ENCODE measurements around the gene GCSAM.

GCSAM gene

DNA sequence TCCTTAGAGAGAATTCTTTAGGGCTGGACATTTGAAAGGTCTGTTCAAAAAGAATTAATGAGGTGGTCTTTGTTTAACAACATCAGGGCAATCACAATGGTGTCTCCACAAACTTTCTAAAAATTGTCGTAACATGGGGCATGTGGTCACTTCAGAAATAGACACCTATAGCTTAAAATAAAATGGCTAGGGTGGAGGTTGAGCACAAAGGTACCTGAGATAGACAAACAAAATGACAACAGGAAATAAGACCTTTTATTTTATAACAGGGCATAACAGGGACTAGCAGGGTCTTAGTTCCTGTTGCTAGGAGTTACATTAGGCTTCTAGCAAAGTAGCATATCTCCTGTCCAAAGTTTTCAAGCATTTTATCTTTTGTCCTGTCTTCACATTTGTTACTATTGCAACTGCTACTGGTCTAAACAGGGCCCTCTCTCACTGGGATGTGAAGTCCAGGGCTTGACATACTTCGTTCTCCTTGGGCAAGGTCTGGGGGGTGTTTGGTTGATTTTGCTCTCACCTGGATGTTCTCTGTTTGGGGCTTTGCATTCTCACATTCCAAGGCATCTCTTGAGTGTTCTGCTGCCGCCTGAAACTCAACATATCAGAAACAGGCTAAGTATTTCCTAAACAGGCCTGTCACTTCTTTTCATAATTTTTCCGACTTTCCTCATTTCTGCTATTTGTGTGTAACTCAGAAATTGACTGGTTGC is 3.0 kb downstream of the GCSAM start:
- H3K9me3 ChIP-seq (ENCODE audit: control insufficient read depth, low read length) = no peaks in the 10 kb centered on the region
- H3K4me3 ChIP-seq (ENCODE audit: low read length) = no peak overlapping the region
- H3K9ac ChIP-seq (ENCODE audit: low read length) = no peak overlapping the region
- no peak for DNase-seq (ENCODE audit: low read depth)
- no peaks in the 10 kb centered on the region for H3K27me3 ChIP-seq (replicated peaks; ENCODE audit: control insufficient read depth, insufficient read depth, low read length)
- no peaks in the 10 kb centered on the region for H3K36me3 ChIP-seq (ENCODE audit: control insufficient read depth, insufficient read depth, low read length, severe bottlenecking)
- peaks cover 16% of the 10 kb centered on the region for H3K4me1 ChIP-seq (ENCODE audit: control insufficient read depth, insufficient read depth, low read length)

DNA sequence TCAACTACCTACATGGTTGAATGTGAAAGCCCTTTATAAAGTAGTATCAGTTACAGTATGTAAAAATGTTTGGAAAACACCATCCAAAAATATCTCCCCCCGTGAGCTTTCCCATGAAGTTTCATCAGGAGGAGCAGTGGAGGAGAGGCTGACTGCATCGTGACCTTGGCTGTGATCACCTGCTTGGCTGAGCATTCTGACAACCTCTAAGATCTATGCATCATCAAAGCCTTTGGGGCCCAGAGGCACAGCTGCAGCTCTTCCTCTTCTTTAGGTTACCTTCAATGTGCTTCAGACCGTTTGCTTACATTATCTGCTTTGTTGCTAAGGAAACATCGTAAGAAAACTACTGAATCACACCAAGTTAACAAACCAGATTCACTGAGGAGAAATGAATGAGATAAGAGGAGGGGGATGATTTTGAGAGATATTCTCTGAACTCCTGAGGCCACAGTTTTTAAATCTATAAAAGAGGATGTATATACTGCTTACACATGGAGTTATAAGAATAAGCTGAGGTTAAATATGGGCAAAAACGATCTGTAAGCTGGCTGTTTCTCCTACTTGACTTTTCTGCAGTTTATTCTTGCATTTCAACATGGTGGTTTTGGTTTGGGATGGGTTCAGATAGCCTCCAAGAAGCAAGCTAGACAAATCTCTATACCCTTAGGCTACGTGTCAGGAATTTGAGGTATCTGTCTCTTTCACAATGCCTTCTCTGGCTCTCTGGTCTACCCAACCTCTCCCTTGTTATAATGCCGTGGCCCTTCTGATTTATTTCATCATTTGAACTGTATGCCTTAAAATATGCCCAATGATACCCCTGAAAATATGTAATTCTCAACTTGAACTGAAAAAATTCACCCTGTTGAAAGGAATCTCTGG is 4.0 kb downstream of the GCSAM start:
- H3K9me3 ChIP-seq (ENCODE audit: control insufficient read depth, low read length) = no peaks in the 10 kb centered on the region
- H3K9ac ChIP-seq (ENCODE audit: low read length) = no peak overlapping the region
- peaks cover 7% of the 10 kb centered on the region for H3K4me1 ChIP-seq (ENCODE audit: control insufficient read depth, insufficient read depth, low read length)
- H3K36me3 ChIP-seq (ENCODE audit: control insufficient read depth, insufficient read depth, low read length, severe bottlenecking) = no peaks in the 10 kb centered on the region
- H3K4me3 ChIP-seq (ENCODE audit: low read length) = no peak overlapping the region
- no peaks in the 10 kb centered on the region for H3K27me3 ChIP-seq (replicated peaks; ENCODE audit: control insufficient read depth, insufficient read depth, low read length)
- DNase-seq (ENCODE audit: low read depth) = peak; percentile 88

GRCh38 chr3:112127522-112128494 is 5.2 kb downstream of the GCSAM start:
- Histone ChIP-seq H3K27me3 (replicated peaks; ENCODE audit: control insufficient read depth, insufficient read depth, low read length) (no peaks in the 10 kb centered on the region), H3K4me1 (ENCODE audit: control insufficient read depth, insufficient read depth, low read length) (peaks cover 7% of the 10 kb centered on the region), H3K36me3 (ENCODE audit: control insufficient read depth, insufficient read depth, low read length, severe bottlenecking) (no peaks in the 10 kb centered on the region), H3K4me3 (ENCODE audit: low read length) (peak overlapping the region; percentile 62), H3K9ac (ENCODE audit: low read length) (no peak overlapping the region), H3K9me3 (ENCODE audit: control insufficient read depth, low read length) (no peaks in the 10 kb centered on the region)
- no peak for DNase-seq (ENCODE audit: low read depth)

DNA sequence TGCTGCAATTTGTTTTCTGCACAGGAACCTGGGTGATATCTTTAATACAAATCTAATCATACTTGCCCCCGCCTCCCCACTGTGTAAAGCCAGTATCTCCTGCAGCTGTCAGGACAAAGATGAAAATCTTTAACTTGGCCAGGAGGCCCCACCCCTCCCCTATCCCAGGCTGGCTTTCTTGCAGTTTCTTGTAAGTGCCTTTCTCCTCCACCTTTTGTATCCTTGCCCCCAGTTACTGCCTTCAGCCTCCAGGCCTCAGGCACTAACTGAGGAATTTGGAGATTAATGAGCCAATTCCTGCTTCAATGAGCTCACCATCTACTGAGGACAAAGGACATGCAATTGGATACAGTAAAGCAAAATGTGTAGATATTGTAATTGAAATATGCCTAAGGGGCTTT is 6.5 kb downstream of the GCSAM start:
- DNase-seq (ENCODE audit: low read depth) = peak; percentile 65
- Histone ChIP-seq H3K4me1 (ENCODE audit: control insufficient read depth, insufficient read depth, low read length) (peaks cover 7% of the 10 kb centered on the region), H3K4me3 (ENCODE audit: low read length) (peak overlapping the region; percentile 62), H3K27me3 (replicated peaks; ENCODE audit: control insufficient read depth, insufficient read depth, low read length) (no peaks in the 10 kb centered on the region), H3K9me3 (ENCODE audit: control insufficient read depth, low read length) (no peaks in the 10 kb centered on the region), H3K9ac (ENCODE audit: low read length) (peak overlapping the region; percentile 37), H3K36me3 (ENCODE audit: control insufficient read depth, insufficient read depth, low read length, severe bottlenecking) (no peaks in the 10 kb centered on the region)

DNA sequence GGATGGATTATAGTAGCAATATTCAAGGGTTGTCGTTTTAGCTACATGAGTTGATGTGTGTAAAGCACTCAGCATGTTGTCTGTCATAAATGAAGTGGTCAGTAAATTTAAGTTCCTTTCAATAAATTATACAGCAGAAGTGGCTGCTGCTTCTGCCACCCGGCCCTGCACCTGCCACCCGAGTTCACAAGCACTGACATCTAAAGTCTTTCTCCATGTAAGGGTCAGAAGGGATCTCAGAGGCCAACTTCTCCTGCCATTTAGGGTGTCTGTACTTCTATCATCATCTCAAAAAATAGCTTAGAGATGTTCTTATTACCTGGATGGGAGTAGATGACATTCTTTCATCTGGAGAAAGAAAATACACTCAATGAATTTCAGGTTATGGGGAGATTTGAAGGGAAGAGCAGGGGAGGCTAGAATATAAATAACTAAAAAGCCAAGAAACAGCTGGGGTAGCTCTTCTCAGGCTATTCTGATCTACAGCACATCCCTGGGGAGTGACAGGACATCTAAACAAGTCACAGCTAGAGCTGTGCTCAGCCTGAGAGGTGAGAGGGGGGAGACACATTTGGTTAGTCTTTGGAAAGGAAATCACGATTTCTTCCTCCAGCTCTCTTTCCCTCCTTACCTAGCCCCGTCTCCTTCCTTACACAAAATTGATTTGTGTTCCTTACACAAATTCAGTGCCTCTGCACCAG is 8.0 kb downstream of the GCSAM start:
- no peaks in the 10 kb centered on the region for H3K27me3 ChIP-seq (replicated peaks; ENCODE audit: control insufficient read depth, insufficient read depth, low read length)
- no peak for DNase-seq (ENCODE audit: low read depth)
- H3K36me3 ChIP-seq (ENCODE audit: control insufficient read depth, insufficient read depth, low read length, severe bottlenecking) = no peaks in the 10 kb centered on the region
- H3K4me1 ChIP-seq (ENCODE audit: control insufficient read depth, insufficient read depth, low read length) = peaks cover 7% of the 10 kb centered on the region
- no peak overlapping the region for H3K4me3 ChIP-seq (ENCODE audit: low read length)
- H3K9ac ChIP-seq (ENCODE audit: low read length) = no peak overlapping the region
- no peaks in the 10 kb centered on the region for H3K9me3 ChIP-seq (ENCODE audit: control insufficient read depth, low read length)

DNA sequence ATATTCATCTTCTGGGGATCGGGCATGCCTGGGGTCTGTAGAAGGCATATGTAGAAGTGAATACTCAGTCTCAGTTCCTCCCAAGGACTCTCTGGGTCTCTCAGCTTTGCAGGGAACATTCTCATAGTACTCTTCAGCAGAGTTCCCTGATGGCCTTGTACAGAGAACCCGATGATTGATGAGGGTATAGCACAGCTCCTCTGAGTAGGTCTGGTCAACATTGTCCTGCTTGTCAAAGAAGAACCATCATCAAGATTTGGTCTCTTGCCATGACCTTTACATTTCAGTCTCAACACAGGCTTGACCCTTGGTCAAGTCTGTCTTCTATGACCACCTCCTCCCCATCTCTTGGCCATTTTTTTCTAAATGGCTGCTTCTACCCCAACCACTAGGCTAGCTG is 9.5 kb downstream of the GCSAM start:
- no peak for DNase-seq (ENCODE audit: low read depth)
- no peak overlapping the region for H3K9ac ChIP-seq (ENCODE audit: low read length)
- H3K4me3 ChIP-seq (ENCODE audit: low read length) = no peak overlapping the region
- H3K4me1 ChIP-seq (ENCODE audit: control insufficient read depth, insufficient read depth, low read length) = peaks cover 7% of the 10 kb centered on the region
- no peaks in the 10 kb centered on the region for H3K9me3 ChIP-seq (ENCODE audit: control insufficient read depth, low read length)
- no peaks in the 10 kb centered on the region for H3K27me3 ChIP-seq (replicated peaks; ENCODE audit: control insufficient read depth, insufficient read depth, low read length)
- no peaks in the 10 kb centered on the region for H3K36me3 ChIP-seq (ENCODE audit: control insufficient read depth, insufficient read depth, low read length, severe bottlenecking)

DNA sequence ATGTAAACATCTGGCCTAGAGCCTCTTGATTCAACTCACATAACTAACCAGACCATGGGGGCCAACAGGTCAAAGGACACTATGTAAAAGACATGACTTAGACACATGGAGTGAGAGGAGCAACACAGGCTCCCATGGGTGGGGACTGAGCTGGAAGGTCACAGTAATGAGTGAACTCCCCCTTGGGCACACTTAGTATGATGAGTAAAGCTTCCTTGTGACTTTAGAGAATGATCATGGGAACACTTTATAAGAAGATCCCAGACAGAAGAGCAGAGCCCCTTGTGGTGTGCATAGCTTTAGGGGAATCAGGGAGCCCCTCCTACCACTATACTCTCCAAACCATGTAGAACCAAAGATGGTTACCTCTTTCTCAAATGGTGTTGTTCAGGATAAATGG is 10.2 kb downstream of the GCSAM start:
- no peak for DNase-seq (ENCODE audit: low read depth)
- H3K27me3 ChIP-seq (replicated peaks; ENCODE audit: control insufficient read depth, insufficient read depth, low read length) = no peaks in the 10 kb centered on the region
- no peak overlapping the region for H3K4me3 ChIP-seq (ENCODE audit: low read length)
- no peaks in the 10 kb centered on the region for H3K36me3 ChIP-seq (ENCODE audit: control insufficient read depth, insufficient read depth, low read length, severe bottlenecking)
- H3K9me3 ChIP-seq (ENCODE audit: control insufficient read depth, low read length) = no peaks in the 10 kb centered on the region
- H3K9ac ChIP-seq (ENCODE audit: low read length) = no peak overlapping the region
- H3K4me1 ChIP-seq (ENCODE audit: control insufficient read depth, insufficient read depth, low read length) = peaks cover 7% of the 10 kb centered on the region

GRCh38 chr3:112121577-112122547 is 11.2 kb downstream of the GCSAM start:
- H3K9ac ChIP-seq (ENCODE audit: low read length) = no peak overlapping the region
- H3K4me3 ChIP-seq (ENCODE audit: low read length) = no peak overlapping the region
- no peaks in the 10 kb centered on the region for H3K9me3 ChIP-seq (ENCODE audit: control insufficient read depth, low read length)
- no peaks in the 10 kb centered on the region for H3K36me3 ChIP-seq (ENCODE audit: control insufficient read depth, insufficient read depth, low read length, severe bottlenecking)
- no peaks in the 10 kb centered on the region for H3K27me3 ChIP-seq (replicated peaks; ENCODE audit: control insufficient read depth, insufficient read depth, low read length)
- H3K4me1 ChIP-seq (ENCODE audit: control insufficient read depth, insufficient read depth, low read length) = peaks cover 7% of the 10 kb centered on the region
- no peak for DNase-seq (ENCODE audit: low read depth)

DNA sequence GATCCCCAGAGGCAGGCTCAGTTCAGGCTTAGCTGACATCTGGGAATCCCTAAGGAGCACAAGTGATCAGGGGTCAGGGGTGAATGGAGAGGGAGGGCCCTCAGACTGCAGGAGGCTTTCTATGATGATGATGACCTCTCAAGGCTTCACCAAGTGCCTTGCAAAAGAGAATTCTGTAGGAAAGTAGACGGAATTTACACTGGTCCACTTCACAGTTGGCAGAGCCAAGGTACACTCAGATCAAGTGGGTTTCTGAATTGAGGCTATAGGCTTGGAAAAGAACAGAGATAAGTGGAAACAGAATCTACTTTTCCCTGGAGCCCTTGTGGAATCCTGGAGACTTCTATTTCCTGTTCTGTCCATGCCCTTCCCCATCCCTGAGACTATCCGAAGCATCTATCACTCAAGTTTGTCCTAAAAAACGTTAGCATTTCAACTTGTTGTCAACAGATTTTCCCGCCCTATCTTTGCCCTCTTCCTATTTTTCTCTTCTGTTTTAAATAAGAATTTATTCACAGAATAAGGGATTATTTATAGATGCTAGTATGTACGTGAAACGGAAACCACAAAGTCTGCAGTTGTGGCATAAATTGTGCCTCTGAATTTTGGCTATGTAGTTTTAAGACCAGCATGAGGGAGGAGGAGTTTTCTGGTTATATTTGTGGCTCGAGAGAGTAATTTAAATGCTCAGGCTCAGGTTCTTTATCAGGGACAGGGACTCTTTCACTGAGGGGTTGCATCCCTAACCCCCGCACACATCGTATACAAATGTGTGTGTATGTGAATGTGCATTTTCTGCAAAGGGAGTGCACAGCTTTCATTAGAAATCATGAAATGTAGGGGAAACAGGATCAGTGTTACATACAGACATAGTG is 12.8 kb downstream of the GCSAM start:
- no peaks in the 10 kb centered on the region for H3K36me3 ChIP-seq (ENCODE audit: control insufficient read depth, insufficient read depth, low read length, severe bottlenecking)
- no peaks in the 10 kb centered on the region for H3K27me3 ChIP-seq (replicated peaks; ENCODE audit: control insufficient read depth, insufficient read depth, low read length)
- H3K4me1 ChIP-seq (ENCODE audit: control insufficient read depth, insufficient read depth, low read length) = peaks cover under 1% of the 10 kb centered on the region
- DNase-seq (ENCODE audit: low read depth) = no peak
- no peaks in the 10 kb centered on the region for H3K9me3 ChIP-seq (ENCODE audit: control insufficient read depth, low read length)
- H3K9ac ChIP-seq (ENCODE audit: low read length) = no peak overlapping the region
- H3K4me3 ChIP-seq (ENCODE audit: low read length) = no peak overlapping the region

Measured in adipocyte (in vitro differentiated cells).